ENCODE results near the gene NTN1. TPM values are rescaled to one million over a fixed set of nuclear protein-coding genes. Genes with fewer than 3 reads are reported as not detected.

NTN1 gene
- total and polyA plus RNA-seq, 2 experiments from 2014 or later = 0.42 to 2.1 TPM

DNA sequence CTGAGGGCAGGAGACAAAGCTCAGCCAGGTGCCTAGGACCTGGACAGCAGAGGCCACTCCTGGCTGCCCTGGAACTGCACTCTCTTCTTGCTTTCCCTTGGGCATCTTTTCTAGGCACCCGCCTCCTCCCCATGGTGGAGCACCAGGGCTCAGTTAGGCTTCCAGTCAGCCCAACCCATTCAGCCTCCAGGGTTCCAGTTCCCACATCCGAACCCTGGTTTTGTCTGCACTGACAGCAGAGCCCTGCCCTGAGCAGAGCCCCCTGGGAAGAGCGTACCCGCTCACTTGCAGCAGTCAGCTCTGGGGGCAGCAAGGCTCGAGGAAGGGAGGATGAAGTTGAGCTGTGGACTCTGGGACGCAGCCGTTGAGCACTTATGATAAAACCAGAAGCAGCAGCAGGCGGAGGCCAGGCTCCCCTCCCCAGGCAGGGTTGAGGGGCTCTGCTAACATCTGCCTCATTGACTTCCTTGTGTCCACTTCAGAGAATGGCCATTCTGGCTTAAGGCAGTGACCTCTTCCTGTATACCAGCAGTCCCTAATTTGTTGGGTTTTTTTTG lies 213.2 kb downstream of the NTN1 start:
- TF ChIP-seq EZH2 (IDR thresholded peaks at IDR 0.05; ENCODE audit: borderline replicate concordance) = no peak
- TF ChIP-seq EZH2phosphoT487 (IDR thresholded peaks at IDR 0.05; ENCODE audit: low read depth, severe bottlenecking, unreplicated experiment) = no peak
- TF ChIP-seq CTCF (IDR thresholded peaks at IDR 0.05; ENCODE audit: poor library complexity) = no peak
- H3K4me2 ChIP-seq = no peak overlapping the region
- H3K79me2 ChIP-seq = no peaks in the 10 kb centered on the region
- no peak overlapping the region for H2AFZ ChIP-seq
- no peaks in the 10 kb centered on the region for H3K36me3 ChIP-seq (replicated peaks; ENCODE audit: insufficient read depth, low read depth)
- H3K9me3 ChIP-seq (ENCODE audit: low read depth) = no peaks in the 10 kb centered on the region
- DNase-seq (ENCODE audit: low spot score) = no peak
- no peak overlapping the region for H3K4me3 ChIP-seq
- peaks cover 8% of the 10 kb centered on the region for H3K4me1 ChIP-seq (ENCODE audit: insufficient read depth)
- WGBS (ENCODE audit: low lambda C conversion rate, missing lambda C conversion rate) = 81% methylated on average over 8 of the region's 8 CpGs
- H3K9me2 ChIP-seq (replicated peaks; ENCODE audit: insufficient read depth) = no peaks in the 10 kb centered on the region
- H4K20me1 ChIP-seq (ENCODE audit: insufficient read depth, poor library complexity, severe bottlenecking) = no peaks in the 10 kb centered on the region
- H3K27ac ChIP-seq = no peak overlapping the region
- no peaks in the 10 kb centered on the region for H3K27me3 ChIP-seq

- Histone ChIP-seq H4K20me1 (ENCODE audit: insufficient read depth, poor library complexity, severe bottlenecking) (no peaks in the 10 kb centered on the region), H3K9me3 (ENCODE audit: low read depth) (no peaks in the 10 kb centered on the region), H3K79me2 (no peaks in the 10 kb centered on the region), H3K27ac (no peak overlapping the region), H3K4me1 (ENCODE audit: insufficient read depth) (peaks cover 15% of the 10 kb centered on the region), H3K27me3 (no peaks in the 10 kb centered on the region), H3K4me2 (no peak overlapping the region), H3K4me3 (no peak overlapping the region), H3K36me3 (replicated peaks; ENCODE audit: insufficient read depth, low read depth) (no peaks in the 10 kb centered on the region), H2AFZ (no peak overlapping the region), H3K9me2 (replicated peaks; ENCODE audit: insufficient read depth) (no peaks in the 10 kb centered on the region)
- no peak for DNase-seq (ENCODE audit: low spot score)
- 96% methylated on average over 4 of the region's 4 CpGs for WGBS (ENCODE audit: low lambda C conversion rate, missing lambda C conversion rate)
- TF ChIP-seq CTCF (IDR thresholded peaks at IDR 0.05; ENCODE audit: poor library complexity) (no peak), EZH2 (IDR thresholded peaks at IDR 0.05; ENCODE audit: borderline replicate concordance) (no peak), EZH2phosphoT487 (IDR thresholded peaks at IDR 0.05; ENCODE audit: low read depth, severe bottlenecking, unreplicated experiment) (no peak)
Measured at GRCh38 chr17:9235346-9235745, 214.0 kb downstream of the NTN1 start.

GRCh38 chr17:9236286-9237052 lies 215.2 kb downstream of the NTN1 start:
- Histone ChIP-seq H3K4me1 (ENCODE audit: insufficient read depth) (peaks cover 24% of the 10 kb centered on the region), H3K36me3 (replicated peaks; ENCODE audit: insufficient read depth, low read depth) (no peaks in the 10 kb centered on the region), H3K4me2 (no peak overlapping the region), H3K79me2 (no peaks in the 10 kb centered on the region), H4K20me1 (ENCODE audit: insufficient read depth, poor library complexity, severe bottlenecking) (no peaks in the 10 kb centered on the region), H3K4me3 (no peak overlapping the region), H3K9me2 (replicated peaks; ENCODE audit: insufficient read depth) (no peaks in the 10 kb centered on the region), H3K9me3 (ENCODE audit: low read depth) (no peaks in the 10 kb centered on the region), H3K27ac (no peak overlapping the region), H3K27me3 (no peaks in the 10 kb centered on the region), H2AFZ (no peak overlapping the region)
- no peak for DNase-seq (ENCODE audit: low spot score)
- TF ChIP-seq EZH2 (IDR thresholded peaks at IDR 0.05; ENCODE audit: borderline replicate concordance) (no peak), CTCF (IDR thresholded peaks at IDR 0.05; ENCODE audit: poor library complexity) (no peak), EZH2phosphoT487 (IDR thresholded peaks at IDR 0.05; ENCODE audit: low read depth, severe bottlenecking, unreplicated experiment) (no peak)
- 94% methylated on average over 7 of the region's 7 CpGs for whole genome bisulfite sequencing (ENCODE audit: low lambda C conversion rate, missing lambda C conversion rate)

Data from hepatocyte (in vitro differentiated cells).